NCI-H82 treated with DMSO at 0.1 percent for 48 hours (cell line): ENCODE results near the gene TGM1.
A peak's percentile ranks its signal among the peaks of the same experiment; 100 is the strongest.
"Not testable (repeated sequence)": the region's sequence is repeated elsewhere in the genome, so short reads cannot be mapped to it uniquely, and the experiment has no call there.

Experiments used
- DNase-seq: peaks from one replicate; lab custom pipeline; 2025; ENCODE audit not compliant: unreplicated experiment; lab: John Stamatoyannopoulos, UW

Gene TGM1

GRCh38 chr14:24255438-24255837 lies 7.5 kb downstream of the TGM1 start:
- no peak for DNase-seq

DNA sequence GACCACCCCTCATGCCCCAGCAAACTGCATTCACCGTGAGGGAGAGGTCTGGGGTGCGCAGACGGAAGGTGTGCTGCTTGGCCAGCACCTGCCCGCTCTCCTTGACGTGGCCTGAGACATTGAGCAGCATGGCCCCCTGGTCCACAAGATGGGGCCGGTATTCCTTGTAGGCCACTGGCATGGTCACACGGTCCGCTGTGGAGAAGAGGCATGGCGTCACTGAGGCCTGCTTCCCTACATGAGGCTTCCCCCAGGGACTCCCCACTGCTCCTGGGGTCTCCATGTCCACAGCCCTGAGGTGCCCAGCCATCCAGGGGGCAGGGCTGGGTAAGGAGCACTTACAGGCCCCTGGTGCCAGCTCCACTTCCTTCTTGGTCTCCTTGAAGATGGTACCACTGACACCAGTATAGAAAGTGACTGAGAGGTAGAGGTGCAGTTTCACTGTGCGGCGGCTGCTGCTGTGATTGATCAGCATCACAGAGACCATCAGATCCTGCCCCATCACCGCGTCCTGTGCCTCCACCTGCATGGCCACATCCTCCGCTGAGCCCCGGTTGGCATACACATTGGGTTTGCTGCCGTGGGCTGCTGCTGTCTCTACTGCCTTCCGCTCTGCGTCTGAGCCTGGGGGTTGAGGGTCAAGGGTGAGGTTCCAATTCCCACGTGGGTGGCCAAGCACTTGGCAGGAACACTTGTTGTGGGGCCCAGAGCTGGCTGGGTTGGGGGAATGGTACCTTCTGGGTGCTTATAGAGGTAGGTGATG lies 8.2 kb downstream of the TGM1 start:
- no peak for DNase-seq

- DNase-seq, result no peak
Measured at GRCh38 chr14:24253936-24254335, 9.0 kb downstream of the TGM1 start.

DNA sequence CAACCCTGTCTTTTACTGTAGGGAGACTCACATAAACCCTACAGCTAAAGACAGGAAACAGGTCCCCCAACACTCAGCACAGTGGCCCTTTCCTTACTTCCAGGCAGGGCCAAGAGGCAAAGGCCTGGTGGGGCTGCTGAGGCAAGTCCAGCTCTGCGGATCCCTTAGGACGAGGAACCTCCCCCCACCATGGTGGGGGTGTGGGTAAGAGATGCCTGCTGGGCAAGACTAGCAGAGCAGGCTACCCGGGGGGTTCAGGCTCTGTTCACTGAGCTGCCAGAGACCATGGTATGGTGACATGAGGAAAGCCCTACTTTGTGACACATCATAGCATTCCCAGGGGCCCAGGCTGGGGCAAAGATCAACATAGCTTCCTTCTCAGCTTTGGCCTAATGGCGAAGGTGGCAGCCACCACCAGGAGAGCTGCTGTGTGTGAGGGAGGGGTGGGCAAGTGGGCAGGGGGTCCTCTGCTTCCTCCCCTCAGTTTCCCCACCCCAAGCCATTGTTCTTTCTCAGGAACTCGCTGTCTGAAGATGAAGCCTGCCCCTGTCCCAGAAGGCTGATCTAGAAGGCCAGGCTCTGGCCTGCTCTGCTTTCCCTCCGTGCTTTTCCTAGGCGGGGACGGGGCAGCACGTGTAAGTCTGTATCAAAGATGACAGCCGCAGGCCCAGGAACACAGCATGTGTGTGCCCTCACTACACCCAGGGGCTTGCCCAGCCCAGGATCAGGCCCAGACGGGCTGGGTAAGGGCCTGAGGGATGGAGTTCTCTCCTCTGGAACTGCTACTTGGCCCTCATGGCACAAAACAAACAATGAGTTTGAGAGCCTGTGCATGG lies 10.5 kb downstream of the TGM1 start:
- DNase-seq, result no peak

DNA sequence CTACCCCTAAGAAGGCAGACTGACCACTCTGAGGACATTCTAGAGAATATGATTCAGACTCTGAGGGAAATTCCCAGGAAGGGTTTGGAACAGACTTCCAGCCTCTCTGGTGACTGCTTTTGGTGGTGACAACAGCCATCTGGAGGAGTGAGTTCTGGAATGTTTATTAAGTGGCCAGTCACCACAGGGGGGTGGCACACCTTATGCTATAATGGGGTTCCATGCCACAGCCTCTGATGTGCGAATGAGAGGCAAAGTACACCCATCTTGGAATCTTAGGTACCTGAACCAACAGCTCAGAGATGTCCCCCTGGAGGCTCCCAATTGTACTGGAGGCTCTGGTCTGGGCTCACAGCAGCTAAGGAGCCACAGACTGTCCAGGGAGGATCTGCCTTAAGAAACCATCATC lies 11.1 kb downstream of the TGM1 start:
- DNase-seq, result no peak

DNA sequence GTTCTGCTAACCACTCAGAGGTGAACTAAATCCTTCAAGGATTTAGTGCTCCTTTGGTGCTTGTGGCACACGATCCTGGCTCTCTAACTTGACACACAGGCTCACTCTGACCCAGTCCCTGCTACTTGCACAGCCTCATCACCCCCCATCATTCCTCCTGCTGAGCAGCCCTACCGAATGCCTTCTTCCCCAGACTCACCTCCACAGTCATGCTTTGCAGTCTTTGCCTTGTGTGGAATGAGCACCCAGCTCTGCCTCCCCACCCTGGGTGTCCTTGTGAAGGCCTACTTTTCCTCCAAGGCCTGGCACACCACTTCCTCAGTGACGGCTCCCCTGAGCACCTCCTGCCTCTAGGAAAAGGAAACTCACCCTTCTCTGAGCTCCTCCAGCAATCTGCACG lies 12.6 kb downstream of the TGM1 start:
- no peak for DNase-seq

DNA sequence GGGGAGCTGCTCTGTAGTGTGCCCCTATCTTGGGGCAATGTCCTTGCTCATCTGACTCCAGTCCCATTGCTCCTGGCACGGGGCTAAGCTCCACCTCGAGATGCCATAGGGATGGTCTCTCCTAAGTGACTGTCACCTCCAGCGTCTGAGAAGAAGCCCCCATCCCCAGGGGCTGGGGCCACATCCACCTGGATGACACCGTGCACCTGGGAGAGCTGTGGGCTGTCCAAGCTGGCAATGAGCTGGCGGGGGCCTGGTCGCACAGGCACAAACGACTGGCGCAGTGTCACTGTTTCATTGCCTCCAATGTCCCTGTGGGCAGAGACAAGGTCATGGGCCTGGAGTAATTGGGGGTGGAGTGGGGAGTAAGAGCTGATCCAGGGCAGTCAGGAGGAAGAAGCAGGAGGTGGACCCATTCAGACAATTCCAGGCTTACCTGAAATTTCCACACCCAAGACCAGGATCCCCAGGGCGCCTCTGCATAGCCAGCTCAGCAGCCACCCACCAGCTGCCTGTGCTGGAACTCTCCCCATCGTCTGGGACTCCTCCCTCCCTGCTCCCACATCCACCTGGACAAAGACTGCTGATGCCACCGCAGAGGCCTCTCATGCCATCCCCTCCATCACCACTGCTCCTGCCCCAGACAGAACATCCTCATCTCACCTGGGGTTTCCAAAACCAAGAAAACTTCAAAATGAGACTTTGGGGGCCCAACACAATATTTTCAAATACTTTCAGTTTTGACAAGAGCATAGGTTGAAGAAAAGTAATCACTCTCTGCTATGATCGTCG lies 13.6 kb downstream of the TGM1 start:
- DNase-seq, result no peak

- DNase-seq, result no peak
Measured at GRCh38 chr14:24247422-24247821, 15.6 kb downstream of the TGM1 start.

- DNase-seq, result no peak
Measured at GRCh38 chr14:24246765-24247212, 16.2 kb downstream of the TGM1 start.

GRCh38 chr14:24245350-24245749 lies 17.6 kb downstream of the TGM1 start:
- not testable (repeated sequence) for DNase-seq

- DNase-seq, result no peak
Measured at GRCh38 chr14:24243336-24243836, 19.6 kb downstream of the TGM1 start.

- DNase-seq, result peak; percentile 86
Measured at GRCh38 chr14:24241829-24242443, 21.0 kb downstream of the TGM1 start.

GRCh38 chr14:24240110-24240918 lies 22.7 kb downstream of the TGM1 start:
- no peak for DNase-seq

DNA sequence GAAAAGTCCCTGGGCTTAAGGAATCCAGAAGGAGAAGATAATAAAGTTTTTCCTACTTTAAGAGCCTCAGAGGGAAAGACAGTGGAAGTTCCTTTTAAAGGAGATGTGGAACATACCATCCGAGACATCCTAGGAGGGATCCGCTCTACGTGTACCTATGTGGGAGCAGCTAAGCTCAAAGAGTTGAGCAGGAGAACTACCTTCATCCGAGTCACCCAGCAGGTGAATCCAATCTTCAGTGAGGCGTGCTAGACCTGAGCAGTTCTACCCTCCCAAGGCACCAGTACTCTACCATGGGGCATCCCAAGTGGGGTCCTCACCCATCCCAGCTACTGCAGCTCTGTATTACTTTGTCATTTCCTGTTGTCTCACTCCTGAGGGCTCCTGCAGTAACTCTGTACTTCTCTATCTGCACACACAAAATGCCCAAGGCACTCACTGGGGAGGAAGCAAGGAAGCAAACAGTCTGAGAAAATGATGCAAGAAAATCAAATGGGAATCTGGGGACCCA lies 24.4 kb downstream of the TGM1 start:
- no peak for DNase-seq

GRCh38 chr14:24238123-24238522 lies 24.9 kb downstream of the TGM1 start:
- no peak for DNase-seq

GRCh38 chr14:24237463-24237955 lies 25.5 kb downstream of the TGM1 start:
- no peak for DNase-seq

DNA sequence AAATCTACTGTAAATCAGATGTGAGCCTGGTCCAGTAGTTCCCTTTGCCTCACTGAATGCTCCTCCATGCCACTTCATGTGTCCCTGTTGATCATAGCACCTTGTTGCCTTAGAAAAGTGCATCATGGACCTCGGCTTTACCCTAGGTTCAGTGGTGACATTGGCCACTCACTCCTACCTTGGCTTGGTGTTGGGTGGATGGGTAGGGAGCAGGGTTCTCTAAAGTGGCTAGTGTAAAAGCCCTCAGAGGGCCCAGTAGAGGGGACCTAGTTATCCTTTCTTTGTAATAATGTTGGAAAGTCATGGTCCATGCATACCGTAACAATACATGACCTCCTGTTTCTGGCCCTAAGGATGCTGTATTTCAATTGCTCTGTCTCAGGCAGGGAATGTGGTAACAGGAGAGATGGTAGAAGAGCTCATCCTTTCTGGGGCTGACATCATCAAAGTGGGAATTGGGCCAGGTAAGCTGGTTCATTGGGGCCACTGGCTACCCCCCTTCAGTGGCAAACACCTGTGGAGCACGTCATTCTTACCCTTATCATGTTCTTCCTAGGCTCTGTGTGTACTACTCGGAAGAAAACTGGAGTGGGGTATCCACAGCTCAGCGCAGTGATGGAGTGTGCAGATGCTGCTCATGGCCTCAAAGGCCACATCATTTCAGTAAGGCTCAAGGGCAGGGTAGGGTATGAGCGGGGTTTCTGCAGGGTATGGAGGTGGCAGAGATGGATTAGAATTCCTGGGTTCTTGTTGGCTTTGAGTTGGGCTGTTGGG lies 26.1 kb downstream of the TGM1 start:
- DNase-seq, result no peak

DNA sequence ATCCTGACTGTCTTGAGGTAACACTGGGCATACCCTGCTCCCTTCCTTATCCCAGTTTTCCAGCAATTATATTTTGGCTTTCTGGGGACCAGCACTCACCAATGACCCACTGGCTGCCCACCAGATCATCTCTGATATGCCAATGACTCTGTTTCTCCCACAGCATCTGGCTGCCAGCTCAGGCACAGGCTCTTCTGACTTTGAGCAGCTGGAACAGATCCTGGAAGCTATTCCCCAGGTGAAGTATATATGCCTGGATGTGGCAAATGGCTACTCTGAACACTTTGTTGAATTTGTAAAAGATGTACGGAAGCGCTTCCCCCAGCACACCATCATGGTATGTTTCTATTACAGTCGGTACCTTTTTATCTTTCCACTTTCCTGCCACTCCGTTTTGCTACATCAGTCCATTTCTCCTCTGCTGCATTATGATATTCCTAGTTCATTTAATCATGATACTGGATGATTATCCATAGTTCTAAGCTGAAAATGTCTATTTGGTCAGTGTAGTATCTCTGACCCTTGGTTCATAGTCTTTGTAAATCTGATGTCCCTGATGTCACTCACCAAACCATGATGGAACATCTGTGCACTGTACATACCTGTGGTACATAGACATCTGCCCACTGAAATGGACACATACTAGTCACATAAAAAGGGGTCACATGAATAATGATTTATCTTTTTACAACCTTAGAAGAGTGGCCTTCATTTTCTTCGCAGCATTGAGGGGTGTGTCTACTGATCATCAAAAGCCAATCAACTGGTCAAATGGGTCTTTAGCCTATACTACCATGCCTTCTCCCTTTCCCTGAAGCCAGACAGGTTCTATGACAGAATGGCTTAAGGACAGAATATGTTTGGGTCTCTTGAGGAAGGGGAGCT lies 26.9 kb downstream of the TGM1 start:
- no peak for DNase-seq
